Hepatocyte (in vitro differentiated cells): ENCODE results near the gene CDK5. TPM values are rescaled to one million over a fixed set of nuclear protein-coding genes. Genes with fewer than 3 reads are reported as not detected.

Experiments
- DNase-seq: peaks from one replicate; pipeline ENCODE4 v3.0.0-alpha.2; 2016; ENCODE audit warnings: low spot score
- H2AFZ ChIP-seq: fragments of 200-600 bp; sonication (generic); 2 replicates; pipeline ENCODE4 v1.6.0; 2016; ENCODE audit warnings: antibody characterized with exemption, mild to moderate bottlenecking
- H3K27ac ChIP-seq: fragments of 200-600 bp; sonication (generic); 2 replicates; pipeline ENCODE4 v1.5.1; 2016; ENCODE audit warnings: mild to moderate bottlenecking
- H3K27me3 ChIP-seq: fragments of 200-600 bp; sonication (generic); 2 replicates; pipeline ENCODE4 v1.6.1; 2016
- H3K36me3 ChIP-seq: fragments of 200-600 bp; sonication (generic); replicated peaks from 2 replicates; pipeline ENCODE4 v1.5.1; 2016; ENCODE audit warnings: low read depth; ENCODE audit not compliant: insufficient read depth
- H3K4me1 ChIP-seq: fragments of 200-600 bp; sonication (generic); 2 replicates; pipeline ENCODE4 v1.5.1; 2016; ENCODE audit warnings: mild to moderate bottlenecking, moderate library complexity; ENCODE audit not compliant: insufficient read depth
- H3K4me2 ChIP-seq: fragments of 200-600 bp; sonication (generic); 2 replicates; pipeline ENCODE4 v1.6.0; 2016
- H3K4me3 ChIP-seq: fragments of 200-600 bp; sonication (generic); 2 replicates; pipeline ENCODE4 v1.5.1; 2016; ENCODE audit warnings: mild to moderate bottlenecking
- H3K79me2 ChIP-seq: fragments of 200-600 bp; sonication (generic); 2 replicates; pipeline ENCODE4 v1.6.0; 2017; ENCODE audit warnings: mild to moderate bottlenecking
- H3K9me2 ChIP-seq: fragments of 200-600 bp; sonication (generic); replicated peaks from 2 replicates; pipeline ENCODE4 v1.6.0; 2017; ENCODE audit warnings: mild to moderate bottlenecking; ENCODE audit not compliant: insufficient read depth
- H3K9me3 ChIP-seq: fragments of 200-600 bp; sonication (generic); 2 replicates; pipeline ENCODE4 v1.5.1; 2016; ENCODE audit warnings: low read depth, mild to moderate bottlenecking
- H4K20me1 ChIP-seq: fragments of 200-600 bp; sonication (generic); 2 replicates; pipeline ENCODE4 v1.6.0; 2016; ENCODE audit warnings: mild to moderate bottlenecking; ENCODE audit not compliant: insufficient read depth, poor library complexity, severe bottlenecking
- EZH2 ChIP-seq: fragments of 200-600 bp; sonication (generic); IDR thresholded peaks from 2 replicates; pipeline ENCODE4 v1.6.1; 2016; ENCODE audit warnings: antibody characterized with exemption, mild to moderate bottlenecking, borderline replicate concordance
- EZH2phosphoT487 ChIP-seq: fragments of 200-600 bp; sonication (generic); IDR thresholded peaks from one replicate; pipeline ENCODE4 v1.6.1; 2018; ENCODE audit warnings: antibody characterized with exemption, mild to moderate bottlenecking, low read depth, moderate library complexity; ENCODE audit not compliant: unreplicated experiment, severe bottlenecking
- WGBS: methylation state at CpG from one replicate; pipeline ENCODE4 v1.1.6; 2016; ENCODE audit warnings: low lambda C conversion rate; ENCODE audit errors: missing lambda C conversion rate; 5-methylcytosine and 5-hydroxymethylcytosine counted together
- polyA plus RNA-seq: library from polyadenylated mRNA; unstranded; fragments of >200 nt; fragmentation: Nextera tagmentation; extraction: Ambion mirVana; gene quantifications from 2 replicates; pipeline ENCODE4 v1.2.1, GENCODE V29; 2016
- total RNA-seq: library from RNA; depleted of rRNA; stranded (reverse); fragments of >200 nt; gene quantifications from 2 replicates; pipeline ENCODE4 v1.2.3, GENCODE V29; 2014
- TF ChIP-seq, protein P1 (sequence below): fragments of 200-600 bp; sonication (generic); IDR thresholded peaks from 2 replicates; pipeline ENCODE4 v1.5.1; 2016; ENCODE audit warnings: antibody characterized with exemption, mild to moderate bottlenecking; ENCODE audit not compliant: poor library complexity

CDK5 gene
- total and polyA plus RNA-seq, 2 experiments from 2014 or later = 17.4 to 29.4 TPM

GRCh38 chr7:151069841-151070573, 12.3 kb upstream of the CDK5 start:
- peaks cover 9% of the 10 kb centered on the region for H3K79me2 ChIP-seq
- H4K20me1 ChIP-seq = peaks cover 2% of the 10 kb centered on the region
- no peaks in the 10 kb centered on the region for H3K27me3 ChIP-seq
- H3K4me2 ChIP-seq = no peak overlapping the region
- H3K9me3 ChIP-seq = no peaks in the 10 kb centered on the region
- 98% methylated on average over 17 of the region's 17 CpGs for WGBS
- no peak overlapping the region for H3K27ac ChIP-seq
- no peaks in the 10 kb centered on the region for H3K9me2 ChIP-seq
- no peak for DNase-seq
- no peaks in the 10 kb centered on the region for H3K36me3 ChIP-seq
- no peaks in the 10 kb centered on the region for H3K4me1 ChIP-seq
- no peak for TF ChIP-seq EZH2phosphoT487
- TF ChIP-seq, protein P1, sequence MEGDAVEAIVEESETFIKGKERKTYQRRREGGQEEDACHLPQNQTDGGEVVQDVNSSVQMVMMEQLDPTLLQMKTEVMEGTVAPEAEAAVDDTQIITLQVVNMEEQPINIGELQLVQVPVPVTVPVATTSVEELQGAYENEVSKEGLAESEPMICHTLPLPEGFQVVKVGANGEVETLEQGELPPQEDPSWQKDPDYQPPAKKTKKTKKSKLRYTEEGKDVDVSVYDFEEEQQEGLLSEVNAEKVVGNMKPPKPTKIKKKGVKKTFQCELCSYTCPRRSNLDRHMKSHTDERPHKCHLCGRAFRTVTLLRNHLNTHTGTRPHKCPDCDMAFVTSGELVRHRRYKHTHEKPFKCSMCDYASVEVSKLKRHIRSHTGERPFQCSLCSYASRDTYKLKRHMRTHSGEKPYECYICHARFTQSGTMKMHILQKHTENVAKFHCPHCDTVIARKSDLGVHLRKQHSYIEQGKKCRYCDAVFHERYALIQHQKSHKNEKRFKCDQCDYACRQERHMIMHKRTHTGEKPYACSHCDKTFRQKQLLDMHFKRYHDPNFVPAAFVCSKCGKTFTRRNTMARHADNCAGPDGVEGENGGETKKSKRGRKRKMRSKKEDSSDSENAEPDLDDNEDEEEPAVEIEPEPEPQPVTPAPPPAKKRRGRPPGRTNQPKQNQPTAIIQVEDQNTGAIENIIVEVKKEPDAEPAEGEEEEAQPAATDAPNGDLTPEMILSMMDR = no peak
- no peak for TF ChIP-seq EZH2
- no peak overlapping the region for H2AFZ ChIP-seq
- no peak overlapping the region for H3K4me3 ChIP-seq

GRCh38 chr7:151068069-151068773, 10.5 kb upstream of the CDK5 start:
- Histone ChIP-seq H2AFZ (no peak overlapping the region), H3K4me1 (peaks cover 5% of the 10 kb centered on the region), H4K20me1 (peaks cover 17% of the 10 kb centered on the region), H3K9me2 (no peaks in the 10 kb centered on the region), H3K4me3 (no peak overlapping the region), H3K9me3 (no peaks in the 10 kb centered on the region), H3K27ac (no peak overlapping the region), H3K36me3 (no peaks in the 10 kb centered on the region), H3K27me3 (no peaks in the 10 kb centered on the region), H3K79me2 (peaks cover 25% of the 10 kb centered on the region), H3K4me2 (no peak overlapping the region)
- 73% methylated on average over 12 of the region's 12 CpGs for WGBS
- no peak for DNase-seq
- TF ChIP-seq, protein P1 = no peak
- TF ChIP-seq EZH2 = no peak
- TF ChIP-seq EZH2phosphoT487 = no peak

GRCh38 chr7:151066273-151066974, 8.7 kb upstream of the CDK5 start:
- Histone ChIP-seq H3K9me2 (no peaks in the 10 kb centered on the region), H4K20me1 (peaks cover 22% of the 10 kb centered on the region), H3K4me2 (no peak overlapping the region), H3K4me3 (no peak overlapping the region), H3K27ac (no peak overlapping the region), H2AFZ (no peak overlapping the region), H3K79me2 (peaks cover 32% of the 10 kb centered on the region), H3K27me3 (no peaks in the 10 kb centered on the region), H3K9me3 (no peaks in the 10 kb centered on the region), H3K36me3 (no peaks in the 10 kb centered on the region), H3K4me1 (peaks cover 19% of the 10 kb centered on the region)
- WGBS = 97% methylated on average over 32 of the region's 39 CpGs
- DNase-seq = no peak
- no peak for TF ChIP-seq EZH2phosphoT487
- no peak for TF ChIP-seq EZH2
- TF ChIP-seq, protein P1 = no peak
